ENCODE measurements around the gene ZNF675.
A peak's percentile ranks its signal among the peaks of the same experiment; 100 is the strongest.
"Not testable (repeated sequence)": the region's sequence is repeated elsewhere in the genome, so short reads cannot be mapped to it uniquely, and the experiment has no call there.

ZNF675 gene

GRCh38 chr19:23686621-23687423 lies at the start of gene ZNF675:
Gene ZNF675 (minus strand): TSS chr19:23687212. CDS start chr19:23687033, 179 bp downstream.
- peak; percentile 96 for DNase-seq (ENCODE audit: low read depth)
- peak within 1 kb of the TSS; percentile 92 for H3K4me3 ChIP-seq (ENCODE audit: low read length)
- H3K36me3 ChIP-seq (ENCODE audit: control insufficient read depth, insufficient read depth, low read length, severe bottlenecking) = no peaks in the 10 kb centered on the region
- no peaks in the 10 kb centered on the region for H3K9me3 ChIP-seq (ENCODE audit: control insufficient read depth, low read length)
- no peaks in the 10 kb centered on the region for H3K27me3 ChIP-seq (replicated peaks; ENCODE audit: control insufficient read depth, insufficient read depth, low read length)
- H3K9ac ChIP-seq (ENCODE audit: low read length) = peak within 1 kb of the TSS; percentile 90
- H3K4me1 ChIP-seq (ENCODE audit: control insufficient read depth, insufficient read depth, low read length) = peaks cover 8% of the 10 kb centered on the region

- not testable (repeated sequence) for H3K9ac ChIP-seq (ENCODE audit: low read length); H3K4me3 ChIP-seq (ENCODE audit: low read length); H3K9me3 ChIP-seq (ENCODE audit: control insufficient read depth, low read length); H3K36me3 ChIP-seq (ENCODE audit: control insufficient read depth, insufficient read depth, low read length, severe bottlenecking); H3K4me1 ChIP-seq (ENCODE audit: control insufficient read depth, insufficient read depth, low read length); H3K27me3 ChIP-seq (replicated peaks; ENCODE audit: control insufficient read depth, insufficient read depth, low read length); DNase-seq (ENCODE audit: low read depth)
These were observed 43.9 kb upstream of the ZNF675 start for GRCh38 chr19:23730729-23731465.

GRCh38 chr19:23724161-23724560 lies 37.1 kb upstream of the ZNF675 start:
- H3K36me3 ChIP-seq (ENCODE audit: control insufficient read depth, insufficient read depth, low read length, severe bottlenecking) = not testable (repeated sequence)

GRCh38 chr19:23718802-23719201 lies 31.8 kb upstream of the ZNF675 start:
- Histone ChIP-seq H3K36me3 (ENCODE audit: control insufficient read depth, insufficient read depth, low read length, severe bottlenecking) (no peaks in the 10 kb centered on the region), H3K4me3 (ENCODE audit: low read length) (no peak overlapping the region), H3K27me3 (replicated peaks; ENCODE audit: control insufficient read depth, insufficient read depth, low read length) (no peaks in the 10 kb centered on the region), H3K9ac (ENCODE audit: low read length) (no peak overlapping the region), H3K4me1 (ENCODE audit: control insufficient read depth, insufficient read depth, low read length) (no peaks in the 10 kb centered on the region), H3K9me3 (ENCODE audit: control insufficient read depth, low read length) (peaks cover 10% of the 10 kb centered on the region)
- DNase-seq (ENCODE audit: low read depth) = no peak

More at GRCh38 chr19:23724161-23724560, 37.1 kb upstream of the ZNF675 start:
- DNase-seq (ENCODE audit: low read depth); H3K4me1 ChIP-seq (ENCODE audit: control insufficient read depth, insufficient read depth, low read length); H3K9ac ChIP-seq (ENCODE audit: low read length); H3K27me3 ChIP-seq (replicated peaks; ENCODE audit: control insufficient read depth, insufficient read depth, low read length); H3K4me3 ChIP-seq (ENCODE audit: low read length): not testable (repeated sequence)
- H3K9me3 ChIP-seq (ENCODE audit: control insufficient read depth, low read length) = peaks cover 16% of the 10 kb centered on the region

GRCh38 chr19:23716792-23717191 lies 29.8 kb upstream of the ZNF675 start:
- H3K4me3 ChIP-seq (ENCODE audit: low read length) = no peak overlapping the region
- no peak for DNase-seq (ENCODE audit: low read depth)
- peaks cover 4% of the 10 kb centered on the region for H3K9me3 ChIP-seq (ENCODE audit: control insufficient read depth, low read length)
- H3K4me1 ChIP-seq (ENCODE audit: control insufficient read depth, insufficient read depth, low read length) = no peaks in the 10 kb centered on the region
- H3K9ac ChIP-seq (ENCODE audit: low read length) = no peak overlapping the region
- no peaks in the 10 kb centered on the region for H3K36me3 ChIP-seq (ENCODE audit: control insufficient read depth, insufficient read depth, low read length, severe bottlenecking)
- no peaks in the 10 kb centered on the region for H3K27me3 ChIP-seq (replicated peaks; ENCODE audit: control insufficient read depth, insufficient read depth, low read length)

- Histone ChIP-seq H3K27me3 (replicated peaks; ENCODE audit: control insufficient read depth, insufficient read depth, low read length) (no peaks in the 10 kb centered on the region), H3K4me1 (ENCODE audit: control insufficient read depth, insufficient read depth, low read length) (no peaks in the 10 kb centered on the region)
These were observed 22.3 kb upstream of the ZNF675 start for GRCh38 chr19:23709347-23709746.

GRCh38 chr19:23706657-23707056 lies 19.6 kb upstream of the ZNF675 start:
- H3K4me3 ChIP-seq (ENCODE audit: low read length) = no peak overlapping the region
- H3K9me3 ChIP-seq (ENCODE audit: control insufficient read depth, low read length) = no peaks in the 10 kb centered on the region
- no peaks in the 10 kb centered on the region for H3K27me3 ChIP-seq (replicated peaks; ENCODE audit: control insufficient read depth, insufficient read depth, low read length)
- no peaks in the 10 kb centered on the region for H3K4me1 ChIP-seq (ENCODE audit: control insufficient read depth, insufficient read depth, low read length)
- DNase-seq (ENCODE audit: low read depth) = no peak
- no peak overlapping the region for H3K9ac ChIP-seq (ENCODE audit: low read length)
- H3K36me3 ChIP-seq (ENCODE audit: control insufficient read depth, insufficient read depth, low read length, severe bottlenecking) = no peaks in the 10 kb centered on the region

More at GRCh38 chr19:23709347-23709746, 22.3 kb upstream of the ZNF675 start:
- no peak for DNase-seq (ENCODE audit: low read depth)
- no peak overlapping the region for H3K9ac ChIP-seq (ENCODE audit: low read length)
- no peak overlapping the region for H3K4me3 ChIP-seq (ENCODE audit: low read length)
- H3K9me3 ChIP-seq (ENCODE audit: control insufficient read depth, low read length) = no peaks in the 10 kb centered on the region
- H3K36me3 ChIP-seq (ENCODE audit: control insufficient read depth, insufficient read depth, low read length, severe bottlenecking) = no peaks in the 10 kb centered on the region

- Histone ChIP-seq H3K4me1 (ENCODE audit: control insufficient read depth, insufficient read depth, low read length) (no peaks in the 10 kb centered on the region), H3K9ac (ENCODE audit: low read length) (no peak overlapping the region), H3K36me3 (ENCODE audit: control insufficient read depth, insufficient read depth, low read length, severe bottlenecking) (no peaks in the 10 kb centered on the region), H3K9me3 (ENCODE audit: control insufficient read depth, low read length) (no peaks in the 10 kb centered on the region), H3K27me3 (replicated peaks; ENCODE audit: control insufficient read depth, insufficient read depth, low read length) (no peaks in the 10 kb centered on the region), H3K4me3 (ENCODE audit: low read length) (no peak overlapping the region)
- peak; percentile 4 for DNase-seq (ENCODE audit: low read depth)
These were observed 12.5 kb upstream of the ZNF675 start for GRCh38 chr19:23699521-23699860.

- no peak for DNase-seq (ENCODE audit: low read depth)
- H3K9me3 ChIP-seq (ENCODE audit: control insufficient read depth, low read length) = no peaks in the 10 kb centered on the region
- no peak overlapping the region for H3K4me3 ChIP-seq (ENCODE audit: low read length)
- H3K27me3 ChIP-seq (replicated peaks; ENCODE audit: control insufficient read depth, insufficient read depth, low read length) = no peaks in the 10 kb centered on the region
- H3K9ac ChIP-seq (ENCODE audit: low read length) = no peak overlapping the region
- no peaks in the 10 kb centered on the region for H3K36me3 ChIP-seq (ENCODE audit: control insufficient read depth, insufficient read depth, low read length, severe bottlenecking)
- no peaks in the 10 kb centered on the region for H3K4me1 ChIP-seq (ENCODE audit: control insufficient read depth, insufficient read depth, low read length)
These were observed 11.9 kb upstream of the ZNF675 start for GRCh38 chr19:23698711-23699520.

- H3K4me1 ChIP-seq (ENCODE audit: control insufficient read depth, insufficient read depth, low read length); H3K4me3 ChIP-seq (ENCODE audit: low read length); H3K36me3 ChIP-seq (ENCODE audit: control insufficient read depth, insufficient read depth, low read length, severe bottlenecking); H3K9me3 ChIP-seq (ENCODE audit: control insufficient read depth, low read length); H3K27me3 ChIP-seq (replicated peaks; ENCODE audit: control insufficient read depth, insufficient read depth, low read length); DNase-seq (ENCODE audit: low read depth); H3K9ac ChIP-seq (ENCODE audit: low read length): not testable (repeated sequence)
These were observed 5.9 kb upstream of the ZNF675 start for GRCh38 chr19:23692937-23693336.

- no peaks in the 10 kb centered on the region for H3K4me1 ChIP-seq (ENCODE audit: control insufficient read depth, insufficient read depth, low read length)
- H3K9ac ChIP-seq (ENCODE audit: low read length) = no peak overlapping the region
- H3K36me3 ChIP-seq (ENCODE audit: control insufficient read depth, insufficient read depth, low read length, severe bottlenecking) = no peaks in the 10 kb centered on the region
- no peak for DNase-seq (ENCODE audit: low read depth)
- no peaks in the 10 kb centered on the region for H3K27me3 ChIP-seq (replicated peaks; ENCODE audit: control insufficient read depth, insufficient read depth, low read length)
- no peaks in the 10 kb centered on the region for H3K9me3 ChIP-seq (ENCODE audit: control insufficient read depth, low read length)
- H3K4me3 ChIP-seq (ENCODE audit: low read length) = no peak overlapping the region
These were observed 13.9 kb downstream of the ZNF675 start for GRCh38 chr19:23673132-23673531.

All from adipocyte (in vitro differentiated cells).